Muscle of leg (tissue), 11 donors: ENCODE measurements around the gene PIK3C3. TPM values are rescaled to one million over a fixed set of nuclear protein-coding genes. Genes with fewer than 3 reads are reported as not detected.

Experiments used
- DNase-seq: peaks from one replicate; pipeline ENCODE4 v3.0.0; 2013
- H3K27ac ChIP-seq: one replicate; pipeline ENCODE4 v1.5.1; 2013; ENCODE audit warnings: mild to moderate bottlenecking, low read length, control low read depth
- H3K27me3 ChIP-seq: one replicate; pipeline ENCODE4 v1.6.1; 2013; ENCODE audit warnings: low read length; ENCODE audit not compliant: control insufficient read depth, insufficient read depth
- H3K36me3 ChIP-seq: one replicate; pipeline ENCODE4 v1.6.1; 2013; ENCODE audit warnings: low read length; ENCODE audit not compliant: control insufficient read depth, insufficient read depth
- H3K4me1 ChIP-seq: one replicate; pipeline ENCODE4 v1.6.1; 2013; ENCODE audit warnings: low read length; ENCODE audit not compliant: control insufficient read depth, insufficient read depth
- H3K4me3 ChIP-seq: one replicate; pipeline ENCODE4 v1.5.1; 2013; ENCODE audit warnings: low read length, control low read depth
- H3K9me3 ChIP-seq: replicated peaks from 2 replicates; pipeline ENCODE4 v1.6.1; 2013; ENCODE audit warnings: low read depth, low read length; ENCODE audit not compliant: control insufficient read depth
- WGBS: methylation state at CpG from one replicate; pipeline ENCODE4 v1.1.5; 2013; ENCODE audit warnings: missing lambda C conversion rate; ENCODE audit not compliant: insufficient coverage; 5-methylcytosine and 5-hydroxymethylcytosine counted together
- polyA plus RNA-seq, 8 donors: library from polyadenylated mRNA; unstranded; fragments of 120-200 nt; gene quantifications; one replicate each; pipeline versions ENCODE4 v1.2.1 to v1.2.3, GENCODE V29; 2013; ENCODE audit warnings: inconsistent platforms in 1 of 8, low replicate concordance in 1 of 8; ENCODE audit not compliant: insufficient read length in 8 of 8, insufficient read depth in 1 of 8
- total RNA-seq: library from RNA; stranded (reverse); fragments of 120-200 nt; gene quantifications from one replicate; pipeline ENCODE4 v1.2.4, GENCODE V29; 2013

PIK3C3 gene
- total and polyA plus RNA-seq, 9 donors, result 30.9 to 43.6 (median 38.0) TPM

GRCh38 chr18:41977233-41977632, 22.2 kb downstream of the PIK3C3 start:
- H3K9me3 ChIP-seq, result no peaks in the 10 kb centered on the region
- H3K4me3 ChIP-seq, result no peak overlapping the region
- no peak overlapping the region for H3K27ac ChIP-seq
- H3K4me1 ChIP-seq, result no peaks in the 10 kb centered on the region
- H3K27me3 ChIP-seq, result no peaks in the 10 kb centered on the region
- H3K36me3 ChIP-seq, result peaks cover 7% of the 10 kb centered on the region
- no peak for DNase-seq
- 84% methylated on average over 5 of the region's 6 CpGs for WGBS

- WGBS, result no CpG with 5 or more reads among the region's 2 CpGs
- no peaks in the 10 kb centered on the region for H3K27me3 ChIP-seq
These were observed 28.1 kb downstream of the PIK3C3 start for GRCh38 chr18:41982942-41983660.

GRCh38 chr18:41985914-41986313, 30.9 kb downstream of the PIK3C3 start:
- no CpG with 5 or more reads among the region's 2 CpGs for WGBS
- Histone ChIP-seq H3K27ac (no peak overlapping the region), H3K4me3 (no peak overlapping the region), H3K27me3 (no peaks in the 10 kb centered on the region), H3K9me3 (no peaks in the 10 kb centered on the region), H3K36me3 (peaks cover 4% of the 10 kb centered on the region), H3K4me1 (no peaks in the 10 kb centered on the region)
- no peak for DNase-seq

More at GRCh38 chr18:41982942-41983660, 28.1 kb downstream of the PIK3C3 start:
- H3K9me3 ChIP-seq, result no peaks in the 10 kb centered on the region
- DNase-seq, result no peak
- H3K4me3 ChIP-seq, result no peak overlapping the region
- H3K36me3 ChIP-seq, result peaks cover 5% of the 10 kb centered on the region
- H3K4me1 ChIP-seq, result no peaks in the 10 kb centered on the region
- H3K27ac ChIP-seq, result no peak overlapping the region

- Histone ChIP-seq H3K27me3 (no peaks in the 10 kb centered on the region), H3K4me1 (no peaks in the 10 kb centered on the region), H3K27ac (no peak overlapping the region), H3K4me3 (no peak overlapping the region), H3K9me3 (no peaks in the 10 kb centered on the region), H3K36me3 (peaks cover 4% of the 10 kb centered on the region)
- WGBS, result no CpG with 5 or more reads among the region's 5 CpGs
- no peak for DNase-seq
These were observed 34.5 kb downstream of the PIK3C3 start for GRCh38 chr18:41989508-41989907.

GRCh38 chr18:41992066-41992465, 37.0 kb downstream of the PIK3C3 start:
- Histone ChIP-seq H3K4me3 (no peak overlapping the region), H3K4me1 (no peaks in the 10 kb centered on the region), H3K27ac (no peak overlapping the region), H3K36me3 (peaks cover 6% of the 10 kb centered on the region), H3K9me3 (no peaks in the 10 kb centered on the region), H3K27me3 (no peaks in the 10 kb centered on the region)
- no peak for DNase-seq
- no CpG with 5 or more reads among the region's 2 CpGs for WGBS

GRCh38 chr18:41992703-41993102, 37.7 kb downstream of the PIK3C3 start:
- Histone ChIP-seq H3K4me3 (no peak overlapping the region), H3K27me3 (no peaks in the 10 kb centered on the region), H3K36me3 (peaks cover 8% of the 10 kb centered on the region), H3K4me1 (no peaks in the 10 kb centered on the region), H3K27ac (no peak overlapping the region), H3K9me3 (no peaks in the 10 kb centered on the region)
- no peak for DNase-seq
- no CpG with 5 or more reads among the region's 4 CpGs for WGBS

- no peaks in the 10 kb centered on the region for H3K9me3 ChIP-seq
- H3K27me3 ChIP-seq, result no peaks in the 10 kb centered on the region
- no peaks in the 10 kb centered on the region for H3K4me1 ChIP-seq
- no peak overlapping the region for H3K4me3 ChIP-seq
- H3K27ac ChIP-seq, result no peak overlapping the region
- WGBS, result no CpG with 5 or more reads among the region's 2 CpGs
- no peak for DNase-seq
- peaks cover 8% of the 10 kb centered on the region for H3K36me3 ChIP-seq
These were observed 38.1 kb downstream of the PIK3C3 start for GRCh38 chr18:41993151-41993550.

GRCh38 chr18:41996020-41996419, 41.0 kb downstream of the PIK3C3 start:
- no peak overlapping the region for H3K27ac ChIP-seq
- H3K9me3 ChIP-seq, result no peaks in the 10 kb centered on the region
- peaks cover 19% of the 10 kb centered on the region for H3K36me3 ChIP-seq
- WGBS, result no CpG with 5 or more reads among the region's 1 CpG
- no peaks in the 10 kb centered on the region for H3K27me3 ChIP-seq
- H3K4me1 ChIP-seq, result no peaks in the 10 kb centered on the region
- no peak overlapping the region for H3K4me3 ChIP-seq
- no peak for DNase-seq

- Histone ChIP-seq H3K27ac (no peak overlapping the region), H3K4me1 (no peaks in the 10 kb centered on the region), H3K4me3 (no peak overlapping the region), H3K36me3 (peaks cover 30% of the 10 kb centered on the region), H3K9me3 (no peaks in the 10 kb centered on the region), H3K27me3 (no peaks in the 10 kb centered on the region)
- DNase-seq, result no peak
- WGBS, result 100% methylated on average over 1 of the region's 4 CpGs
These were observed 44.7 kb downstream of the PIK3C3 start for GRCh38 chr18:41999751-42000150.

- Histone ChIP-seq H3K27ac (no peak overlapping the region), H3K4me3 (no peak overlapping the region), H3K4me1 (no peaks in the 10 kb centered on the region), H3K9me3 (no peaks in the 10 kb centered on the region), H3K36me3 (peaks cover 33% of the 10 kb centered on the region), H3K27me3 (no peaks in the 10 kb centered on the region)
- DNase-seq, result no peak
- no CpG with 5 or more reads among the region's 3 CpGs for WGBS
These were observed 46.8 kb downstream of the PIK3C3 start for GRCh38 chr18:42001801-42002200.

- H3K4me1 ChIP-seq, result no peaks in the 10 kb centered on the region
- DNase-seq, result no peak
- whole genome bisulfite sequencing, result no CpG with 5 or more reads among the region's 2 CpGs
- H3K9me3 ChIP-seq, result no peaks in the 10 kb centered on the region
- H3K36me3 ChIP-seq, result peaks cover 28% of the 10 kb centered on the region
- no peak overlapping the region for H3K4me3 ChIP-seq
- H3K27ac ChIP-seq, result no peak overlapping the region
- H3K27me3 ChIP-seq, result no peaks in the 10 kb centered on the region
These were observed 49.6 kb downstream of the PIK3C3 start for GRCh38 chr18:42004653-42005052.
